Fibroblast of lung (primary cell): Measurements from ENCODE around the gene CACNG4. TPM values are rescaled to one million over a fixed set of nuclear protein-coding genes. Genes with fewer than 3 reads are reported as not detected.

Experiments used
- DNase-seq, 2 donors: peaks; one replicate each; pipeline versions ENCODE4 v3.0.0 to v3.0.0-alpha.2; 2010; ENCODE audit warnings: low read depth in 2 of 2
- H2AFZ ChIP-seq: 2 replicates; pipeline ENCODE4 v1.5.1; 2012; ENCODE audit warnings: low read length, control low read depth, inconsistent platforms
- H3K27ac ChIP-seq: 2 replicates; pipeline ENCODE4 v1.5.1; 2011; ENCODE audit warnings: low read length, control low read depth; ENCODE audit not compliant: insufficient read depth
- H3K27me3 ChIP-seq: 2 replicates; pipeline ENCODE4 v1.5.1; 2011; ENCODE audit warnings: mild to moderate bottlenecking, low read length; ENCODE audit not compliant: control insufficient read depth, insufficient read depth
- H3K36me3 ChIP-seq: 2 replicates; pipeline ENCODE4 v1.5.1; 2011; ENCODE audit warnings: low read length; ENCODE audit not compliant: control insufficient read depth, insufficient read depth
- H3K4me1 ChIP-seq: 2 replicates; pipeline ENCODE4 v1.5.1; 2011; ENCODE audit warnings: low read length; ENCODE audit not compliant: control insufficient read depth, insufficient read depth; ENCODE audit errors: extremely low read depth
- H3K4me2 ChIP-seq: 2 replicates; pipeline ENCODE4 v1.5.1; 2011; ENCODE audit warnings: low read length, control low read depth; ENCODE audit not compliant: insufficient read depth; ENCODE audit errors: extremely low read depth
- H3K4me3 ChIP-seq, 4 experiments: fragments of 200-600 bp in 1 of 4; sonication (generic) in 1 of 4; replicated peaks in 1 of 4; 2 replicates each; pipeline ENCODE4 v1.5.1; 2011 to 2016; ENCODE audit warnings: low read length in 4 of 4, low read depth in 3 of 4, mild to moderate bottlenecking in 3 of 4, control low read depth in 2 of 4, inconsistent platforms in 1 of 4, mixed read lengths in 1 of 4; ENCODE audit not compliant: insufficient read depth in 1 of 4; ENCODE audit errors: control extremely low read depth in 1 of 4
- H3K79me2 ChIP-seq: 2 replicates; pipeline ENCODE4 v1.5.1; 2012; ENCODE audit warnings: mild to moderate bottlenecking, low read length, inconsistent platforms; ENCODE audit not compliant: control insufficient read depth, insufficient read depth
- H3K9ac ChIP-seq: 2 replicates; pipeline ENCODE4 v1.5.1; 2011; ENCODE audit warnings: mild to moderate bottlenecking, low read length, control low read depth; ENCODE audit not compliant: insufficient read depth
- H3K9me3 ChIP-seq: 2 replicates; pipeline ENCODE4 v1.5.1; 2012; ENCODE audit warnings: low read depth, low read length; ENCODE audit not compliant: control insufficient read depth, insufficient read depth
- H4K20me1 ChIP-seq: 2 replicates; pipeline ENCODE4 v1.5.1; 2011; ENCODE audit warnings: low read length; ENCODE audit not compliant: control insufficient read depth, insufficient read depth; ENCODE audit errors: extremely low read depth
- EZH2 ChIP-seq: IDR thresholded peaks from 2 replicates; pipeline ENCODE4 v1.5.1; 2012; ENCODE audit warnings: low read length, control low read depth, mild to moderate bottlenecking; ENCODE audit errors: missing control alignments
- polyA plus RNA-seq, 2 donors: library from polyadenylated mRNA; depleted of rRNA in 1 of 2; stranded (reverse) in 1 of 2; unstranded in 1 of 2; fragments of >200 nt; gene quantifications; 2 replicates each; pipeline ENCODE4 v1.2.1, GENCODE V29; 2011 to 2012; ENCODE audit warnings: missing spikeins in 1 of 2
- total RNA-seq: library from RNA; depleted of rRNA; stranded (reverse); fragments of >200 nt; gene quantifications from 2 replicates; pipeline ENCODE4 v1.2.1, GENCODE V29; 2014
- TF ChIP-seq, protein P1 (sequence below), 2 donors: IDR thresholded peaks in 1 of 2; conservative IDR thresholded peaks in 1 of 2; 1 replicate in 1 of 2; 2 replicates in 1 of 2; pipeline ENCODE4 v1.5.1; 2011 to 2012; ENCODE audit warnings: low read length in 2 of 2, control low read depth in 1 of 2, inconsistent platforms in 1 of 2, low read depth in 1 of 2, mild to moderate bottlenecking in 1 of 2

Gene CACNG4
- total and polyA plus RNA-seq, 2 donors (not counting 1 experiment from before 2014, with no cell fraction given): not detected

DNA sequence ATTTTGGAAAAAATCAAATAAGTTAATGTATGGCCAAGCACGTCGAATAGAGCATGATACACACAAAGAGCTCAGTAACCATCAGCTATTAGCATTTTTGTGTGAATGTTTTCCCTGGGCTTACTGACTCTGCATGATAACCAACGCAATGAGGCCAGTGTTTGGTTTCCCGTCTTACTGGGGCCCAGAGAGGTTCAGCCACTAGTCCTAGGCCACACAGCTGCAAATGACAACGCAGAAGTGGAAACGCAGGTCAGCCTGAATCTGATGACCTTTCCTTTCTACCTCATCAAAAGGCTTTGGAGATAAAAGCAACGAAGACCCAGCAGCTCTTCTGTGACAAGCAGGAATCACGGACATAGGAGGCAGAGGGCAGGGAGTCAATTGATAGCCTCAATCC is 7.2 kb upstream of the CACNG4 start:
- Histone ChIP-seq H3K27ac (no peak overlapping the region), H3K4me2 (no peak overlapping the region), H3K9ac (no peak overlapping the region), H3K27me3 (peaks cover 15% of the 10 kb centered on the region), H4K20me1 (no peaks in the 10 kb centered on the region), H3K9me3 (no peaks in the 10 kb centered on the region), H3K4me3 (no peak overlapping the region), H3K79me2 (no peaks in the 10 kb centered on the region), H3K4me1 (peaks cover 4% of the 10 kb centered on the region), H2AFZ (no peak overlapping the region), H3K36me3 (no peaks in the 10 kb centered on the region)
- DNase-seq: no peak
- TF ChIP-seq EZH2: no peak
- TF ChIP-seq, protein P1, sequence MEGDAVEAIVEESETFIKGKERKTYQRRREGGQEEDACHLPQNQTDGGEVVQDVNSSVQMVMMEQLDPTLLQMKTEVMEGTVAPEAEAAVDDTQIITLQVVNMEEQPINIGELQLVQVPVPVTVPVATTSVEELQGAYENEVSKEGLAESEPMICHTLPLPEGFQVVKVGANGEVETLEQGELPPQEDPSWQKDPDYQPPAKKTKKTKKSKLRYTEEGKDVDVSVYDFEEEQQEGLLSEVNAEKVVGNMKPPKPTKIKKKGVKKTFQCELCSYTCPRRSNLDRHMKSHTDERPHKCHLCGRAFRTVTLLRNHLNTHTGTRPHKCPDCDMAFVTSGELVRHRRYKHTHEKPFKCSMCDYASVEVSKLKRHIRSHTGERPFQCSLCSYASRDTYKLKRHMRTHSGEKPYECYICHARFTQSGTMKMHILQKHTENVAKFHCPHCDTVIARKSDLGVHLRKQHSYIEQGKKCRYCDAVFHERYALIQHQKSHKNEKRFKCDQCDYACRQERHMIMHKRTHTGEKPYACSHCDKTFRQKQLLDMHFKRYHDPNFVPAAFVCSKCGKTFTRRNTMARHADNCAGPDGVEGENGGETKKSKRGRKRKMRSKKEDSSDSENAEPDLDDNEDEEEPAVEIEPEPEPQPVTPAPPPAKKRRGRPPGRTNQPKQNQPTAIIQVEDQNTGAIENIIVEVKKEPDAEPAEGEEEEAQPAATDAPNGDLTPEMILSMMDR (conservative IDR thresholded peaks at IDR 0.05 in 1 of 2, IDR thresholded peaks at IDR 0.05 in 1 of 2; ENCODE audit: low read depth in 1 of 2, low read length in 2 of 2): no peak

DNA sequence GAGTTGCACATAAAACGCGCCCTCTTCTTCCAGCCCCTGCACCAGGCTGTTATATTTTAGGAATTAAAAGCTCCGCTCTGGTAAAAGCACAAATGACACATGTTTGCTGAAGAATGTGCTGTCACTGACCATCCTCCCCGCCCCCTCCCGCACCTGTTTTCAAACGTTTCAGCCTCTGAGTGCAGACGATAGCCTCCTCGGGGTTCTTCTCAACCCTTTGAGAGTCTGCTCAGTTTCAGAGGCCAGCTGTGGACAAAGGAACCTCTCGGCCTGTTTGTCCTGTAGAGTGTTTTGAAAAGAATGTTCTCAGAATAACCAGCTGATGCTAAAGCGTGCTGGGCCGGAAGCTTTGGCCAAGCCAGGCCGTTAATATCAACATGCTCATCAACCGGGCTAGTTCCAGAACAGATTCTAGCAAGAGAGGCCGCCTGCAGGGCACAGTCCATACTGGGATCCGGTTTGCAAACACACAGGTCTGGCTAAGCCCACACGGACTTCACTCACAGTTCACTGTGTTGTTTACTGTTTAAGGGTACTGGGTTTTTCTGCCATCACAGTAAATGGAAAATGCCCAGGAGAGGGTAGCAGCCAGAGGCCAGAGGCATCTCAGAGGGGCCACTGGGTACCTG is 6.4 kb upstream of the CACNG4 start:
- no peak for DNase-seq
- Histone ChIP-seq H3K9me3 (no peaks in the 10 kb centered on the region), H3K9ac (no peak overlapping the region), H3K4me2 (no peak overlapping the region), H3K36me3 (no peaks in the 10 kb centered on the region), H2AFZ (no peak overlapping the region), H3K27ac (no peak overlapping the region), H4K20me1 (no peaks in the 10 kb centered on the region), H3K4me3 (no peak overlapping the region), H3K4me1 (no peaks in the 10 kb centered on the region), H3K79me2 (no peaks in the 10 kb centered on the region), H3K27me3 (peaks cover 21% of the 10 kb centered on the region)
- TF ChIP-seq EZH2: no peak
- TF ChIP-seq, protein P1 (conservative IDR thresholded peaks at IDR 0.05 in 1 of 2, IDR thresholded peaks at IDR 0.05 in 1 of 2; ENCODE audit: low read depth in 1 of 2, low read length in 2 of 2): no peak

- no peak overlapping the region for H2AFZ ChIP-seq
- no peak for DNase-seq
- H3K4me1 ChIP-seq: no peaks in the 10 kb centered on the region
- H3K9me3 ChIP-seq: no peaks in the 10 kb centered on the region
- H4K20me1 ChIP-seq: no peaks in the 10 kb centered on the region
- no peaks in the 10 kb centered on the region for H3K36me3 ChIP-seq
- no peak overlapping the region for H3K4me3 ChIP-seq
- H3K27me3 ChIP-seq: peaks cover 33% of the 10 kb centered on the region
- H3K27ac ChIP-seq: no peak overlapping the region
- no peak overlapping the region for H3K4me2 ChIP-seq
- H3K9ac ChIP-seq: no peak overlapping the region
- TF ChIP-seq, protein P1 (conservative IDR thresholded peaks at IDR 0.05 in 1 of 2, IDR thresholded peaks at IDR 0.05 in 1 of 2; ENCODE audit: low read depth in 1 of 2, low read length in 2 of 2): no peak
- no peak for TF ChIP-seq EZH2
- no peaks in the 10 kb centered on the region for H3K79me2 ChIP-seq
Observed at GRCh38 chr17:66959641-66960375, 4.7 kb upstream of the CACNG4 start.
